Measurements from ENCODE around the gene ZCCHC2.

ZCCHC2 gene

DNA sequence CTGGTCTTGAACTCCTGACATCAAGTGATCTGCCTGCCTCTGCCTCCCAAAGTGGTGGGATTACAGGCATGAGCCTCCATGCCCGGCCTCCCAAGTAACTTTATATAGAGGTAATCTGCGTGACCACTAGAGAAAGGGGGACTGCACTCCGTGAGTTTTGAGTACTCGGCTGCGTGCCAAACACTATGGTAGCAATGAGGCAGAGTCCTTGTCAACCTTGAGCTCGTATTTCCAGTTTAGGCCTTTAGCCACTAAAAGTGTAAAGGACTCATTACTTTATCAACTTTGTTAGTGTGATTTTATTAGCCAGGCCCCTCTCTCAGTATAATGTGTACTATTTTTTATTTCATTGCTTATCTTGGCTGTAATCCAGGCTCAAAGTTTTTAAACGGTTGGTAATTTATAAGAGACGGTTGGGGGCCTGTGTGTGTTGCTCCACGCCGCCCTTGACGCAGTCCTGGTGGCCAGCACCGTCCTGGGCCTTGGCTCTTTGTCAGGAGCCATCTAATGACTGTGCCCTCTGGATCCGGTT is 56.2 kb downstream of the ZCCHC2 start:
- ATAC-seq = no peak
- DNase-seq = no peak

GRCh38 chr18:62583376-62583775 is 60.6 kb downstream of the ZCCHC2 start:
- DNase-seq = no peak
- ATAC-seq = no peak

DNA sequence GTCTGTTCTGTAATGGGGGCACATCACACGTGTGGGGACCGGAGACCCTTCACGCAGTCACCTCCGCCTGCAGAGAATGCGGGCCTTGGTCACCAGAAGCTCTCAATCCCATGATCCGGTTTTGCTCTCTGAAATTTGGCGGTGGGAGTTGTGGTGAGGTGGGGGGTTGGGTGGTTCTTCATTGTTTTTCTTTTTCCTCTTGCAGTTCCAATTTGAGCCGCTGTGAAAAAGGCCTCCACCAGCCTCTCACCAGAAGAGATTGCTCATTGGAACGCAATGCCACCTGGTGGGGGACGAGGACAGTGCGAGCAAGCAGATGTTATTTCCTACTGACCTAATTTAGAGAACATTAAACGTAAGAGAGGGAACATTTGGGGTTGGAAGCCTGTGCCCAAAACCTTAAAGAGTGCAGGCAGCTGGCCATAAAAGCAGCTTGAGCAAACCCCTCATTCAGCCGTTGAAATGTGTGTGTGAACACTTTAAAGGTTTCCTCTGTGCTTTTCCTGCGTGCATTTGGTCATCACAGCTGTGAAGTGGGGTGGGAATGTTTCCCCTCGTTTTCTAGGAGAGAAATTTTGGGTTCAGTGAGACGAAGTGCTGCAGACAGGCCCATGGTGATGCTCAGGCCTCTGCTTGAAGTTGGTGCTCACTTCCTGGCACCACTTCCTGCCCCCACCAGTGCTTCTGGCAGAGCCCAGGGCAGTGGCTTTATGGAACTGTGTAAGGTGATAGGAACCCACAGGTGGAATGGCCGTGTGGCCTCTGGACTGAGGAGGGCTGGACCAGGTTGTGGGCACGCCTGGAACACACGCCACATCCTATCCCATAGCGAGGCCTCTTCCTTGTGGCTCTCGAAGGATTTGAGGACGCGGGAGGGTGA is 61.7 kb downstream of the ZCCHC2 start:
- ATAC-seq (peak; percentile 78), DNase-seq (peak; percentile 84)

DNA sequence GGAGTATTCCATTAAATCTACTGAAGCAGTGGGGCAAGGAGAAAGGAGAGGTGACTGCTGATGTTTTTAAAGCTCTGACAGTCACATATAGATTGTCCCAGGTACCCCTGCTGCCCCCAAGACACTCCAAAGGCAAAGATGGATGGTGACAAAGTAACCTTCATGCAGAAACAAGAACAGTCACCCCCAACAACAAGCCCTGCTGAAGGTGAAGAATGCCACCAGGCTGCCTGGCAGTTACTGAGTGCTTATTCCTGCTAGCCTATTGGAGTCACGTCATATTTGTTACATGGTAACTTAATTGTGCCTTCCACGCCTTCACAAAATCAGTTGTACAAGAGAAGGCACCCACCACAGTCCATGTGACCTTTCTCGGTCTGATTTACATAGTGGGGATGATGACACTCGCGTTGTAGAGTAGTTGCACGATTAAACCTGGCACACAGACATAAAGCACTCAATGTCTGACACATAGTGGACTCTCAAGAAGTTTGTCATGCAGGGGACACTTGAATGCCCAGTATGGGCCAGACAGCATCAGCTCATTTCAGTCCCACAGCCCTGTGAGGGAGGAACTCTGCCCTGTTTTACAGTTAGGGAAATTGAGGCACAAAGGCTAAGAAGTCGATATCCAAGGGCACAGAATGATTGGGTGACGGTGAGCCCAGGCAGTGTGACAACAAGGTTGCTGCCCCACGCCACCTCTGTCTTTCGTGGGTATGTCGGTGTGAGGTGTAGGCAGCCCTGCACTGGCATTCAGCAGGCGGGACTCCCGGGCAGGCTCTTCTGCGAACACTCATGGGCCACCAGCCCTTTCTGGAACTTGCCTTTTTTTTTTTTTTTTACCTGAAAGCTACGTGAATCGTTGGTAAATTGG is 62.7 kb downstream of the ZCCHC2 start:
- DNase-seq = peak; percentile 57
- peak; percentile 85 for ATAC-seq

DNA sequence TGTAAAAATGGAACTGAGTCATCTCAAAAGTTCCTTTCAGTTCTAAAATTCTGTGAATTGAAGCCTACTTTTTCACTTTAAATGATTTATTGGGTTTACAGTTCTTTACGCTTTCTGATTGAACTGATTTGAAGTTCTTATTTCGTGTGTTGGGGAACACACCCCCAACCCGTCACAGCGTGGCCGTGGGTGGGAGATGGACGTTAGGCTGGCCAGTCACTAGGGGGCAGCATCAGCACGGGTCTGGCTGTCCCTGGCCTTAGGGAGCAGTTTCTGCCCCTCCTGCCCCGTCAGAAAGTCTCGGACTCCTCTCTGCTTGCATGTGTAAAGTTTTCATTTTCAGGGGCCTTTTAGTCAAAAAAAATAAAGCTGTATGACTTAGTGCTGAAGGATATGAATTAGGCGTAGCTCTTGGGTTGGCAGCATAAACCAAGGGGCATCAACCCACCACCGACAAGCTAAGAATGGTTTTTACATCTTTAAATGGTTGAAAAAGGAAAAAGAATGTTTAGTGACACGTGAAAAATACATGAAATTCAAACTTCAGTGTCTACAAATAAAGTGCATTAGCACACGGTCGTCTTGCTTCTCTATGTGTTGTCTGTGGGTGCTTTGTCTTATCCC is 63.4 kb downstream of the ZCCHC2 start:
- DNase-seq (peak; percentile 87), ATAC-seq (peak; percentile 63)

GRCh38 chr18:62586781-62587487 is 64.1 kb downstream of the ZCCHC2 start:
- no peak for DNase-seq
- no peak for ATAC-seq

DNA sequence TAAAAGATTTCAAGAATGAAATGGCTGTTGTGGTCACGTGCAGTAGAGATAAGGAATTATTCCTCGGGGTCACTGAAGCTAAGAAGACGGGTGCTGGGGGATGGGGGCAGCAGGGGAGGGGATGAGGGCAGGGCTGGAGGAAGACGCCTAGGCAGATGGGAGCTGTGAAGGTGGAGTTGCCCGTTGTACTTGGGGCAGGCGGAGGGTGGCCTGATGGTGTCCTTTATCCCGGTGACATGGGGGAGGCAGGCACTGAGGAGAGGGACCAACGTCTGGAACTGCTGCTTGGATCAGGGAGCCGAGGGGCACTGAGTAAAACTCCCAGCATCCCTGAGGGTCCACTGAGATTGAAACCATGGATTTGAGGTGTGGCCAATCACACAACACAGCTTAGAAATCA is 64.9 kb downstream of the ZCCHC2 start:
- no peak for ATAC-seq
- no peak for DNase-seq

GRCh38 chr18:62588217-62588616 is 65.4 kb downstream of the ZCCHC2 start:
- DNase-seq (no peak), ATAC-seq (no peak)

GRCh38 chr18:62590799-62591590 is 68.2 kb downstream of the ZCCHC2 start:
- ATAC-seq = no peak
- no peak for DNase-seq

DNA sequence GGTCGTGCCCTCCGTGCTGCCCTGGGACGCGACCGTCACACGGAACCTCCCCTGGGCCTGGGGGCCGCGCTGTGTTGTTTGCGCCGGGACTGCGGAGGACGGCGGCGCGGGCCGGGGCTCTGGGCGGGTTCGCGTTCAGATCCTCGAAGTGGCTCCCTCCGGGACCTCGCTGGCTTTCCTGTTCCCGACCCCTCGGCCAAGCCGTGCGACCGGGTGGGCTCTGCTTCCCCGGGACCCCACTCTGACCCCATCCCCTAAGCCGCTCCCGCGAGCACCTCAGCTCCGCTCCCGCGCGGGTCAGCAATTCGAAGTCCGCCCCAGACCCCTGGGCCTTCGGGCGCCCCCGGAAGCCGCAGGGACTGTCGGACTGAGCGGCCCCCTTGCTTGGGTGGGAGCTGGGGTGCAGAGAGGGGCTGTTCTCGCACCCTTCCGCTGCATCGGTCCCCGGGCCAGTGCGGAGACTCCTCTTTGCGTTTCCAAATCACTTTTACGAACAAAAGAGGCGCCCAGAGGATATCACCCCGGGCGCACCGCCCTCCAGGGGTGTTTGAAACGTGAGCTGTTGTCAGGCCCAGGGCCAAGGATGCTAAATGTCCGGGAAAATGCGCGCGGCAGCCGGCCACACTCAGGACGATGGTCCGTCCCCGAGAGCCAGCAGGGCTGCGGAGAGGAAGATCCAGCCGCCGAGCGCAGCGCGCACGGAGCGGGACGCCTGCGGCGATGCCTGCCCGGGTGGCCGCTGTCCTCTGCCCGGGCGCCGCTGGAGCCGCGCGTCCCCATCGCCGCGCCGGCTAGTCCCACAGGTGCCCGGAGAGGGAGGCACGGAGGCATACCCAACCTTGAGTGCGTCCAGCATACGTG is 73.5 kb downstream of the ZCCHC2 start:
- DNase-seq (peak; percentile 17), ATAC-seq (no peak)

GRCh38 chr18:62601871-62602270 is 79.0 kb downstream of the ZCCHC2 start:
- DNase-seq (no peak), ATAC-seq (no peak)

GRCh38 chr18:62602706-62603105 is 79.9 kb downstream of the ZCCHC2 start:
- ATAC-seq (no peak), DNase-seq (no peak)

- ATAC-seq = no peak
- no peak for DNase-seq
These were observed 80.4 kb downstream of the ZCCHC2 start for GRCh38 chr18:62603211-62603610.

- DNase-seq (no peak), ATAC-seq (no peak)
These were observed 81.2 kb downstream of the ZCCHC2 start for GRCh38 chr18:62603979-62604378.

GRCh38 chr18:62605685-62606084 is 82.9 kb downstream of the ZCCHC2 start:
- ATAC-seq (no peak), DNase-seq (no peak)

DNA sequence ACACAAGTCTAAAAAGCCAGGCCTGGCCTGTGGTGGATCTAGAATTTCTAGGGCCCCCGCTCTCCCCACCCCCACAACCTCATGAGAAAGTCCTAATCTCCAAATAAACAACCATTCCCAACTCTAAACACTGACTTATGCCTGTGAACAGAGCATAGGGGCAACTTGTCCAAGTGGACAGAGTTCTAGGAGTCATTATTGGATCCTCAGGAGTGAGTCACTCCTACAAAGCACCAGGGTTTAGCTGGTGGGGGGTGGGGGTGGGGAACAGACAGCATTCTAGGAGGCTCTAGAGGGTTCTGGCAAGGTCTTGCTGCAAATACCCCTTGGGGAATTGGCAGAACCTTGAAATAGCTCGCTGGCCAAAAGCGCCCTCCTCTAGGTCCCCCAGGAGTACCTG is 83.3 kb downstream of the ZCCHC2 start:
- DNase-seq (no peak), ATAC-seq (no peak)

DNA sequence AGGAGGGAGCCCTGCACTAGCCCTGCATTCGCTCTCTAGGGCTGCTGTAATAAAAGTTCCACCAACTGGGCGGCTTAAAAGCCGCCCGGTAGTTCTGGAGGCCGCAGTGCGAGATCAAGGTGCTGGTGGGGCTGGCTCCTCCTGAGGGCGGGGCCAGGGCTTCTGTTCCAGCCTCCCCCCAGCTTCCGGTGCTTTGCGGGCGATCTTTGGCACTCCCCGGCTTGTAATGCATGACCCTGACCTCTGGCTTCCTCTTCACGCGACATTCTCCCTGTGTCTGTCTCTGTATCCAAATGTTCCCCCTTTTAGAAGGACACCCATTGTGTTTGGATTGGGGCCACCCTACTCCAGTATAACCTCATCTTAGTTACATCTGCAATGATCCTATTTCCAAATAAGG is 84.5 kb downstream of the ZCCHC2 start:
- ATAC-seq (no peak), DNase-seq (no peak)

DNA sequence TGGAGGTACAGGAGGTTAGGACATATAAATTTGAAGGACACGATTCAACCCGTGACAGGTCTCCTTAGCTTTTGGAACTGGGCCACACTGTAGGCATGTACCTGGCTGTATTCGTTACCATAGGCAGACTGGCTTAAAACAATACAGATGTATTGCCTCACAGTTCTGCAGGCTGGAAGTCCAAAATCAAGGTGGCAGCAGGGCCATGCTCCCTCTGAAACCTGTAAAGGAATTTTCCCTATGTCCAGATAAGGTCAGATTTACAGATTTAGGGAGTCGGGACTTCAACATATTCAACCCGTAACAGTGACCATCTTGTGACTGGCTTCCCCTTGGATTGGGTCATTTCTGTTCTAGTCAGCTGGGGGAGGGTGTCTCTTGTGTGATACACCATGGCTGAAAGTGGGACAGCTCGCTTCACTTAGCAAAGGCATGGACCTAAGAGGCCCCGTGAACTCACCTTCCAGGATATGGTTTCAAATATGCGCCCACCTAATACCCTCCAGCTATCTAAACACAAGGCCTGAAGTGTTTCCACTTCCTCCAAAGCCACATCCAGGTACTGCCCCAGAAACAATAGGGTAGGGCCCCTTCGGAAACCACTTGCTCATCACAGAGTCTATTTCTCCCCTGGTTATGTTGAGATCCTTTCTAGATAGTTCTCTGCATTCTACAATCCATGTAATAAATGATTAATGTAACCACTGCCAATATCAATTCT is 85.0 kb downstream of the ZCCHC2 start:
- ATAC-seq = no peak
- DNase-seq = no peak

DNA sequence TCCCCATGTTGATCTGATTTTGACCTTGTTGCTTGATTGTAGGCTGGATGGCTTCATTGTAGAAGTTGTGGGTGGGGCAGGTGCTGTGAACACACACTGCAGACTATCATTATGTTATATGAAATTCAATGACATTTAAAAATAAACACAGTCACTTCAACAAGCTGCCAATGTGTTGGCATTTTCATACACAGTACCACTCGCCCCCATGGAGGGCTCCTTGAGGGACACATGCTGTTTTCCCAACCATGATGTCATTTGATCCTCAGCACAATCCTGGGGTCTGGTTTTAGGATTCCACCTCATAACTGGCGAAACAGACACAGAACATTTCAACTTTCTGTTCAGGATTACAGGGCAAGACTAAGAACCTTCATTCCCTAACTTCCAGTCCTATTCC is 86.9 kb downstream of the ZCCHC2 start:
- ATAC-seq (no peak), DNase-seq (no peak)
